Loucy (cell line): ENCODE data around the gene NTRK1.

Experiments
- EZH2phosphoT487 ChIP-seq: fragments of 200-600 bp; IDR thresholded peaks from 2 replicates; pipeline ENCODE4 v1.6.1; 2018; ENCODE audit warnings: antibody characterized with exemption, mild to moderate bottlenecking, moderate library complexity, borderline replicate concordance
- TF ChIP-seq, protein P1 (sequence below): fragments of 200-600 bp; sonication (generic); conservative IDR thresholded peaks from 2 replicates; pipeline ENCODE4 v1.5.1; 2014; ENCODE audit warnings: mild to moderate bottlenecking, antibody characterized with exemption, low read length

DNA sequence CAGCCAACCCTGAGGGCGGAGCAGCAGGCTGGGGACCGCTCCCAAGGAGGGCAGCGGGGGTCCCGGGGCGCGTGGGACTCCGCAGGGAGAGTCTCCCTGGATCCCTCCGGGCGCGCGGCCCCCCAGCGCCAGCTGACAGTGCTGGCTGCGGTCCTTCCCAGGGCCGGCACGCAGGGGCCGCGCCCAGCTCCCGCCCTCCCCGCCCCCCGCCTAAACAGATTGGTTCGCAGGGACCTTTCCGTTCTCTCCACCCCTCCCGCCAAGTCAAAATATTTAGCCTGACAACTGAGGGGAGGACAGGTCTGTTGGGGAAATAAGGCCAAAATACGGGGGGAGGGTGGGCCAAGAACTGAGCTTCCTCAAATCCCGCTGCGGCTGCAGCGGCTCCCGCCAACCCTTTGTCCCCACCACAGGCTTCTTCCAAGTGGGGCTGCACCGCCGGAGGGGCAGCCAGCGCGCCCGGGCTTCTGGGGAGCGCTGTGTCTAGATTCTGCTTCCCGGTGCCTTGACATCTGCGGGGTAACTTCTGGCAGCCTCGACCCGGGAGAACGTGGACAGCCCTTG, 1.6 kb upstream of the NTRK1 start, which contains the start of gene INSRR:
- TF ChIP-seq, protein P1, sequence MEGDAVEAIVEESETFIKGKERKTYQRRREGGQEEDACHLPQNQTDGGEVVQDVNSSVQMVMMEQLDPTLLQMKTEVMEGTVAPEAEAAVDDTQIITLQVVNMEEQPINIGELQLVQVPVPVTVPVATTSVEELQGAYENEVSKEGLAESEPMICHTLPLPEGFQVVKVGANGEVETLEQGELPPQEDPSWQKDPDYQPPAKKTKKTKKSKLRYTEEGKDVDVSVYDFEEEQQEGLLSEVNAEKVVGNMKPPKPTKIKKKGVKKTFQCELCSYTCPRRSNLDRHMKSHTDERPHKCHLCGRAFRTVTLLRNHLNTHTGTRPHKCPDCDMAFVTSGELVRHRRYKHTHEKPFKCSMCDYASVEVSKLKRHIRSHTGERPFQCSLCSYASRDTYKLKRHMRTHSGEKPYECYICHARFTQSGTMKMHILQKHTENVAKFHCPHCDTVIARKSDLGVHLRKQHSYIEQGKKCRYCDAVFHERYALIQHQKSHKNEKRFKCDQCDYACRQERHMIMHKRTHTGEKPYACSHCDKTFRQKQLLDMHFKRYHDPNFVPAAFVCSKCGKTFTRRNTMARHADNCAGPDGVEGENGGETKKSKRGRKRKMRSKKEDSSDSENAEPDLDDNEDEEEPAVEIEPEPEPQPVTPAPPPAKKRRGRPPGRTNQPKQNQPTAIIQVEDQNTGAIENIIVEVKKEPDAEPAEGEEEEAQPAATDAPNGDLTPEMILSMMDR, result no peak
- TF ChIP-seq EZH2phosphoT487, result no peak
